ENCODE measurements around the gene IFI27. TPM values are rescaled to one million over a fixed set of nuclear protein-coding genes. Genes with fewer than 3 reads are reported as not detected.

IFI27 gene
- total and polyA plus RNA-seq, 2 of the 8 experiments (the other 6 are each of a cell fraction or from before 2014, with no cell fraction given): 0.76 to 2.2 TPM

- TF ChIP-seq, protein P1, sequence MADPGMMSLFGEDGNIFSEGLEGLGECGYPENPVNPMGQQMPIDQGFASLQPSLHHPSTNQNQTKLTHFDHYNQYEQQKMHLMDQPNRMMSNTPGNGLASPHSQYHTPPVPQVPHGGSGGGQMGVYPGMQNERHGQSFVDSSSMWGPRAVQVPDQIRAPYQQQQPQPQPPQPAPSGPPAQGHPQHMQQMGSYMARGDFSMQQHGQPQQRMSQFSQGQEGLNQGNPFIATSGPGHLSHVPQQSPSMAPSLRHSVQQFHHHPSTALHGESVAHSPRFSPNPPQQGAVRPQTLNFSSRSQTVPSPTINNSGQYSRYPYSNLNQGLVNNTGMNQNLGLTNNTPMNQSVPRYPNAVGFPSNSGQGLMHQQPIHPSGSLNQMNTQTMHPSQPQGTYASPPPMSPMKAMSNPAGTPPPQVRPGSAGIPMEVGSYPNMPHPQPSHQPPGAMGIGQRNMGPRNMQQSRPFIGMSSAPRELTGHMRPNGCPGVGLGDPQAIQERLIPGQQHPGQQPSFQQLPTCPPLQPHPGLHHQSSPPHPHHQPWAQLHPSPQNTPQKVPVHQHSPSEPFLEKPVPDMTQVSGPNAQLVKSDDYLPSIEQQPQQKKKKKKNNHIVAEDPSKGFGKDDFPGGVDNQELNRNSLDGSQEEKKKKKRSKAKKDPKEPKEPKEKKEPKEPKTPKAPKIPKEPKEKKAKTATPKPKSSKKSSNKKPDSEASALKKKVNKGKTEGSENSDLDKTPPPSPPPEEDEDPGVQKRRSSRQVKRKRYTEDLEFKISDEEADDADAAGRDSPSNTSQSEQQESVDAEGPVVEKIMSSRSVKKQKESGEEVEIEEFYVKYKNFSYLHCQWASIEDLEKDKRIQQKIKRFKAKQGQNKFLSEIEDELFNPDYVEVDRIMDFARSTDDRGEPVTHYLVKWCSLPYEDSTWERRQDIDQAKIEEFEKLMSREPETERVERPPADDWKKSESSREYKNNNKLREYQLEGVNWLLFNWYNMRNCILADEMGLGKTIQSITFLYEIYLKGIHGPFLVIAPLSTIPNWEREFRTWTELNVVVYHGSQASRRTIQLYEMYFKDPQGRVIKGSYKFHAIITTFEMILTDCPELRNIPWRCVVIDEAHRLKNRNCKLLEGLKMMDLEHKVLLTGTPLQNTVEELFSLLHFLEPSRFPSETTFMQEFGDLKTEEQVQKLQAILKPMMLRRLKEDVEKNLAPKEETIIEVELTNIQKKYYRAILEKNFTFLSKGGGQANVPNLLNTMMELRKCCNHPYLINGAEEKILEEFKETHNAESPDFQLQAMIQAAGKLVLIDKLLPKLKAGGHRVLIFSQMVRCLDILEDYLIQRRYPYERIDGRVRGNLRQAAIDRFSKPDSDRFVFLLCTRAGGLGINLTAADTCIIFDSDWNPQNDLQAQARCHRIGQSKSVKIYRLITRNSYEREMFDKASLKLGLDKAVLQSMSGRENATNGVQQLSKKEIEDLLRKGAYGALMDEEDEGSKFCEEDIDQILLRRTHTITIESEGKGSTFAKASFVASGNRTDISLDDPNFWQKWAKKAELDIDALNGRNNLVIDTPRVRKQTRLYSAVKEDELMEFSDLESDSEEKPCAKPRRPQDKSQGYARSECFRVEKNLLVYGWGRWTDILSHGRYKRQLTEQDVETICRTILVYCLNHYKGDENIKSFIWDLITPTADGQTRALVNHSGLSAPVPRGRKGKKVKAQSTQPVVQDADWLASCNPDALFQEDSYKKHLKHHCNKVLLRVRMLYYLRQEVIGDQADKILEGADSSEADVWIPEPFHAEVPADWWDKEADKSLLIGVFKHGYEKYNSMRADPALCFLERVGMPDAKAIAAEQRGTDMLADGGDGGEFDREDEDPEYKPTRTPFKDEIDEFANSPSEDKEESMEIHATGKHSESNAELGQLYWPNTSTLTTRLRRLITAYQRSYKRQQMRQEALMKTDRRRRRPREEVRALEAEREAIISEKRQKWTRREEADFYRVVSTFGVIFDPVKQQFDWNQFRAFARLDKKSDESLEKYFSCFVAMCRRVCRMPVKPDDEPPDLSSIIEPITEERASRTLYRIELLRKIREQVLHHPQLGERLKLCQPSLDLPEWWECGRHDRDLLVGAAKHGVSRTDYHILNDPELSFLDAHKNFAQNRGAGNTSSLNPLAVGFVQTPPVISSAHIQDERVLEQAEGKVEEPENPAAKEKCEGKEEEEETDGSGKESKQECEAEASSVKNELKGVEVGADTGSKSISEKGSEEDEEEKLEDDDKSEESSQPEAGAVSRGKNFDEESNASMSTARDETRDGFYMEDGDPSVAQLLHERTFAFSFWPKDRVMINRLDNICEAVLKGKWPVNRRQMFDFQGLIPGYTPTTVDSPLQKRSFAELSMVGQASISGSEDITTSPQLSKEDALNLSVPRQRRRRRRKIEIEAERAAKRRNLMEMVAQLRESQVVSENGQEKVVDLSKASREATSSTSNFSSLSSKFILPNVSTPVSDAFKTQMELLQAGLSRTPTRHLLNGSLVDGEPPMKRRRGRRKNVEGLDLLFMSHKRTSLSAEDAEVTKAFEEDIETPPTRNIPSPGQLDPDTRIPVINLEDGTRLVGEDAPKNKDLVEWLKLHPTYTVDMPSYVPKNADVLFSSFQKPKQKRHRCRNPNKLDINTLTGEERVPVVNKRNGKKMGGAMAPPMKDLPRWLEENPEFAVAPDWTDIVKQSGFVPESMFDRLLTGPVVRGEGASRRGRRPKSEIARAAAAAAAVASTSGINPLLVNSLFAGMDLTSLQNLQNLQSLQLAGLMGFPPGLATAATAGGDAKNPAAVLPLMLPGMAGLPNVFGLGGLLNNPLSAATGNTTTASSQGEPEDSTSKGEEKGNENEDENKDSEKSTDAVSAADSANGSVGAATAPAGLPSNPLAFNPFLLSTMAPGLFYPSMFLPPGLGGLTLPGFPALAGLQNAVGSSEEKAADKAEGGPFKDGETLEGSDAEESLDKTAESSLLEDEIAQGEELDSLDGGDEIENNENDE (IDR thresholded peaks at IDR 0.05; ENCODE audit: insufficient replicate concordance, low read length): no peak
- no peak for TF ChIP-seq ZNF274 (IDR thresholded peaks at IDR 0.05; ENCODE audit: borderline replicate concordance, extremely low read depth, low read length)
- TF ChIP-seq SIN3A (conservative IDR thresholded peaks at IDR 0.05 in 1 of 2, IDR thresholded peaks at IDR 0.05 in 1 of 2; ENCODE audit: low read depth in 1 of 2, low read length in 2 of 2): peak; percentile 64 to 89; a peak in 2 of 4 replicates
- TF ChIP-seq RXRA (IDR thresholded peaks at IDR 0.05; ENCODE audit: insufficient read depth, low read depth, low read length): no peak
- 0 out of 3 replicates have a peak, but pooled peaks of 1 of the 2 experiments have one; percentile 23 for TF ChIP-seq POLR2A (IDR thresholded peaks at IDR 0.05; ENCODE audit: control extremely low read depth in 1 of 2, low read depth in 2 of 2, low read length in 2 of 2)
- TF ChIP-seq SUZ12 (IDR thresholded peaks at IDR 0.05; ENCODE audit: low read length): peak; percentile 46; the same call in 1 of the 2 replicates
- peak; percentile 65 for TF ChIP-seq SAP30 (IDR thresholded peaks at IDR 0.05; ENCODE audit: insufficient read depth, insufficient replicate concordance, low read length)
- 0 out of 4 replicates have a peak, but pooled peaks of 1 of the 2 experiments have one; percentile 24 for TF ChIP-seq HDAC2 (IDR thresholded peaks at IDR 0.05; ENCODE audit: borderline replicate concordance in 1 of 2, low read depth in 2 of 2, low read length in 2 of 2)
- TF ChIP-seq CHD2 (IDR thresholded peaks at IDR 0.05; ENCODE audit: low read length): no peak
These were observed 18.7 kb downstream of the IFI27 start, which contains the start of gene IFI27L2 (continued) for GRCh38 chr14:94129111-94129757.
